ENCODE results near the gene SUMF1.

SUMF1 gene

GRCh38 chr3:4466741-4467521, at the start of gene SUMF1:
SUMF1 (minus strand) TSS chr3:4467269; CDS start chr3:4467245, 24 bp downstream.
- peak within 1 kb of the TSS; percentile 97 for H3K27ac Mint-ChIP-seq
- intact Hi-C loops (cut with micrococcal nuclease), result no loop called here
- peaks cover 47% of the 10 kb centered on the region for H3K4me1 Mint-ChIP-seq (ENCODE audit: low read depth)
- H3K4me3 Mint-ChIP-seq, result peak within 1 kb of the TSS; percentile 96
- peaks cover 13% of the 10 kb centered on the region for H3K36me3 Mint-ChIP-seq (ENCODE audit: low read depth)
- no peaks in the 10 kb centered on the region for H3K27me3 Mint-ChIP-seq
- H3K9me3 Mint-ChIP-seq, result no peaks in the 10 kb centered on the region

GRCh38 chr3:4515916-4516579, 49.0 kb upstream of the SUMF1 start:
- Mint-ChIP-seq H3K36me3 (ENCODE audit: low read depth) (no peaks in the 10 kb centered on the region), H3K4me1 (ENCODE audit: low read depth) (peaks cover 47% of the 10 kb centered on the region), H3K27ac (no peak overlapping the region), H3K27me3 (no peaks in the 10 kb centered on the region), H3K9me3 (no peaks in the 10 kb centered on the region), H3K4me3 (no peak overlapping the region)
- intact Hi-C loops (cut with micrococcal nuclease), result loop anchor here (5.0 kb wide), 1 partner anchor 116 kb away; no protein-coding TSS in a partner anchor

GRCh38 chr3:4514916-4515315, 47.8 kb upstream of the SUMF1 start:
- Mint-ChIP-seq H3K4me1 (ENCODE audit: low read depth) (peaks cover 43% of the 10 kb centered on the region), H3K4me3 (no peak overlapping the region), H3K27me3 (no peaks in the 10 kb centered on the region), H3K27ac (no peak overlapping the region), H3K36me3 (ENCODE audit: low read depth) (peaks cover 4% of the 10 kb centered on the region), H3K9me3 (no peaks in the 10 kb centered on the region)
- intact Hi-C loops (cut with micrococcal nuclease), result loop anchor here (5.0 kb wide), 1 partner anchor 117 kb away; no protein-coding TSS in a partner anchor

GRCh38 chr3:4514321-4514720, 47.3 kb upstream of the SUMF1 start:
- H3K27ac Mint-ChIP-seq, result no peak overlapping the region
- peaks cover 37% of the 10 kb centered on the region for H3K4me1 Mint-ChIP-seq (ENCODE audit: low read depth)
- H3K27me3 Mint-ChIP-seq, result no peaks in the 10 kb centered on the region
- H3K9me3 Mint-ChIP-seq, result no peaks in the 10 kb centered on the region
- intact Hi-C loops (cut with micrococcal nuclease), result no loop called here
- H3K36me3 Mint-ChIP-seq (ENCODE audit: low read depth), result peaks cover 10% of the 10 kb centered on the region
- H3K4me3 Mint-ChIP-seq, result no peak overlapping the region

GRCh38 chr3:4512895-4513616, 46.0 kb upstream of the SUMF1 start:
- Mint-ChIP-seq H3K36me3 (ENCODE audit: low read depth) (peaks cover 16% of the 10 kb centered on the region), H3K27ac (peak overlapping the region; percentile 25), H3K4me1 (ENCODE audit: low read depth) (peaks cover 26% of the 10 kb centered on the region), H3K27me3 (no peaks in the 10 kb centered on the region), H3K4me3 (no peak overlapping the region), H3K9me3 (no peaks in the 10 kb centered on the region)
- intact Hi-C loops (cut with micrococcal nuclease), result no loop called here

GRCh38 chr3:4511491-4512262, 44.6 kb upstream of the SUMF1 start:
- Mint-ChIP-seq H3K4me1 (ENCODE audit: low read depth) (peaks cover 25% of the 10 kb centered on the region), H3K4me3 (no peak overlapping the region), H3K27me3 (no peaks in the 10 kb centered on the region), H3K9me3 (no peaks in the 10 kb centered on the region), H3K27ac (no peak overlapping the region), H3K36me3 (ENCODE audit: low read depth) (peaks cover 16% of the 10 kb centered on the region)
- intact Hi-C loops (cut with micrococcal nuclease), result no loop called here

- H3K4me3 Mint-ChIP-seq, result no peak overlapping the region
- no peaks in the 10 kb centered on the region for H3K27me3 Mint-ChIP-seq
- H3K9me3 Mint-ChIP-seq, result no peaks in the 10 kb centered on the region
- intact Hi-C loops (cut with micrococcal nuclease), result loop anchor here (5.0 kb wide), 1 partner anchor 77 kb away; no protein-coding TSS in a partner anchor
- H3K4me1 Mint-ChIP-seq (ENCODE audit: low read depth), result peaks cover 34% of the 10 kb centered on the region
- H3K27ac Mint-ChIP-seq, result no peak overlapping the region
- H3K36me3 Mint-ChIP-seq (ENCODE audit: low read depth), result peaks cover 16% of the 10 kb centered on the region
Measured at GRCh38 chr3:4509983-4510755, 43.1 kb upstream of the SUMF1 start.

GRCh38 chr3:4509043-4509442, 42.0 kb upstream of the SUMF1 start:
- Mint-ChIP-seq H3K4me3 (no peak overlapping the region), H3K27ac (no peak overlapping the region), H3K4me1 (ENCODE audit: low read depth) (peaks cover 42% of the 10 kb centered on the region), H3K36me3 (ENCODE audit: low read depth) (peaks cover 16% of the 10 kb centered on the region), H3K27me3 (no peaks in the 10 kb centered on the region), H3K9me3 (no peaks in the 10 kb centered on the region)
- intact Hi-C loops (cut with micrococcal nuclease), result loop anchor here (5.0 kb wide), 1 partner anchor 78 kb away; no protein-coding TSS in a partner anchor

GRCh38 chr3:4508048-4508981, 41.2 kb upstream of the SUMF1 start:
- H3K4me3 Mint-ChIP-seq, result no peak overlapping the region
- H3K4me1 Mint-ChIP-seq (ENCODE audit: low read depth), result peaks cover 49% of the 10 kb centered on the region
- intact Hi-C loops (cut with micrococcal nuclease), result loop anchor here (5.0 kb wide), 1 partner anchor 79 kb away; no protein-coding TSS in a partner anchor
- peak overlapping the region; percentile 56 for H3K27ac Mint-ChIP-seq
- H3K9me3 Mint-ChIP-seq, result no peaks in the 10 kb centered on the region
- H3K36me3 Mint-ChIP-seq (ENCODE audit: low read depth), result peaks cover 16% of the 10 kb centered on the region
- no peaks in the 10 kb centered on the region for H3K27me3 Mint-ChIP-seq

- Mint-ChIP-seq H3K36me3 (ENCODE audit: low read depth) (peaks cover 16% of the 10 kb centered on the region), H3K27ac (peak overlapping the region; percentile 56), H3K4me3 (no peak overlapping the region), H3K4me1 (ENCODE audit: low read depth) (peaks cover 57% of the 10 kb centered on the region), H3K27me3 (no peaks in the 10 kb centered on the region), H3K9me3 (no peaks in the 10 kb centered on the region)
- intact Hi-C loops (cut with micrococcal nuclease), result loop anchor here (5.0 kb wide), 1 partner anchor 80 kb away; no protein-coding TSS in a partner anchor
Measured at GRCh38 chr3:4507024-4507596, 40.0 kb upstream of the SUMF1 start.

- peaks cover 57% of the 10 kb centered on the region for H3K4me1 Mint-ChIP-seq (ENCODE audit: low read depth)
- H3K4me3 Mint-ChIP-seq, result no peak overlapping the region
- no peaks in the 10 kb centered on the region for H3K27me3 Mint-ChIP-seq
- intact Hi-C loops (cut with micrococcal nuclease), result loop anchor here (5.0 kb wide), 1 partner anchor 81 kb away; no protein-coding TSS in a partner anchor
- H3K27ac Mint-ChIP-seq, result peak overlapping the region; percentile 40
- peaks cover 16% of the 10 kb centered on the region for H3K36me3 Mint-ChIP-seq (ENCODE audit: low read depth)
- H3K9me3 Mint-ChIP-seq, result no peaks in the 10 kb centered on the region
Measured at GRCh38 chr3:4506559-4507023, 39.5 kb upstream of the SUMF1 start.

Measured in dendritic cell treated with granulocyte-macrophage colony-stimulating factor and Interleukin-4, amounts not matched to agents 40 ng/mL and 50 ng/mL, for 4 days (primary cell).